ENCODE results near the gene UPF1.
A peak's percentile ranks its signal among the peaks of the same experiment; 100 is the strongest.

UPF1 gene

DNA sequence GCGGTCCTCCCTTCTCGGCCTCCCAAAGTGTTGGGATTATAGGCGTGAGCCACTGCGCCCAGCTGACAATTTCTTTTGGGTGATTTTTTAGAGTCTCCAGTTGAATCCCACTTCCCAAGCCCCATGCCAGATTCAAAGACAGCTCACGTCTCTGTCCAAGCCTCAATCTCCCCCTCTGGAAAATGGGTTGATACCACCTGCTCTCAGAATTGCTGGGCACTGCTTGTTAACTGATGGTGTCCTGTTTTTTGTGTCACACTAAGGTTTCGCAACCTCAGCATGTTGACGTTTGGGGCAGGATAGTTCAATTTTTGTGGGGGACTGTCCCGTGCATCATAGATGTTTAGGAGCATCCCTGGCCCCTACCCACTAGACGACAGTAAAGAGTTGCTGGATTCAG is 14.2 kb upstream of the UPF1 start:
- H3K27ac ChIP-seq (replicated peaks): no peak overlapping the region
- no peak for TF ChIP-seq CTCF (IDR thresholded peaks at IDR 0.05; ENCODE audit: insufficient read depth, low read length)
- H3K27me3 ChIP-seq (ENCODE audit: insufficient read depth, poor library complexity, severe bottlenecking): peaks cover 3% of the 10 kb centered on the region
- no peak overlapping the region for H3K4me3 ChIP-seq (replicated peaks; ENCODE audit: insufficient read depth, low read length)
- no peak for DNase-seq (ENCODE audit: low read depth in 1 of 2, low spot score in 1 of 2)

GRCh38 chr19:18828786-18829185 is 3.0 kb upstream of the UPF1 start:
- no peak for DNase-seq (ENCODE audit: low read depth in 1 of 2, low spot score in 1 of 2)
- TF ChIP-seq SPI1 (IDR thresholded peaks at IDR 0.05; ENCODE audit: borderline replicate concordance, low read depth) (no peak), POLR2AphosphoS5 (IDR thresholded peaks at IDR 0.05; ENCODE audit: low read depth) (no peak), GABPA (IDR thresholded peaks at IDR 0.05; ENCODE audit: low read depth) (no peak), CTCF (IDR thresholded peaks at IDR 0.05; ENCODE audit: insufficient read depth, low read length) (no peak)
- TF ChIP-seq, protein P1, sequence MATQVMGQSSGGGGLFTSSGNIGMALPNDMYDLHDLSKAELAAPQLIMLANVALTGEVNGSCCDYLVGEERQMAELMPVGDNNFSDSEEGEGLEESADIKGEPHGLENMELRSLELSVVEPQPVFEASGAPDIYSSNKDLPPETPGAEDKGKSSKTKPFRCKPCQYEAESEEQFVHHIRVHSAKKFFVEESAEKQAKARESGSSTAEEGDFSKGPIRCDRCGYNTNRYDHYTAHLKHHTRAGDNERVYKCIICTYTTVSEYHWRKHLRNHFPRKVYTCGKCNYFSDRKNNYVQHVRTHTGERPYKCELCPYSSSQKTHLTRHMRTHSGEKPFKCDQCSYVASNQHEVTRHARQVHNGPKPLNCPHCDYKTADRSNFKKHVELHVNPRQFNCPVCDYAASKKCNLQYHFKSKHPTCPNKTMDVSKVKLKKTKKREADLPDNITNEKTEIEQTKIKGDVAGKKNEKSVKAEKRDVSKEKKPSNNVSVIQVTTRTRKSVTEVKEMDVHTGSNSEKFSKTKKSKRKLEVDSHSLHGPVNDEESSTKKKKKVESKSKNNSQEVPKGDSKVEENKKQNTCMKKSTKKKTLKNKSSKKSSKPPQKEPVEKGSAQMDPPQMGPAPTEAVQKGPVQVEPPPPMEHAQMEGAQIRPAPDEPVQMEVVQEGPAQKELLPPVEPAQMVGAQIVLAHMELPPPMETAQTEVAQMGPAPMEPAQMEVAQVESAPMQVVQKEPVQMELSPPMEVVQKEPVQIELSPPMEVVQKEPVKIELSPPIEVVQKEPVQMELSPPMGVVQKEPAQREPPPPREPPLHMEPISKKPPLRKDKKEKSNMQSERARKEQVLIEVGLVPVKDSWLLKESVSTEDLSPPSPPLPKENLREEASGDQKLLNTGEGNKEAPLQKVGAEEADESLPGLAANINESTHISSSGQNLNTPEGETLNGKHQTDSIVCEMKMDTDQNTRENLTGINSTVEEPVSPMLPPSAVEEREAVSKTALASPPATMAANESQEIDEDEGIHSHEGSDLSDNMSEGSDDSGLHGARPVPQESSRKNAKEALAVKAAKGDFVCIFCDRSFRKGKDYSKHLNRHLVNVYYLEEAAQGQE (IDR thresholded peaks at IDR 0.05; ENCODE audit: insufficient replicate concordance, low read depth): no peak
- no peaks in the 10 kb centered on the region for H3K27me3 ChIP-seq (ENCODE audit: insufficient read depth, poor library complexity, severe bottlenecking)
- H3K4me3 ChIP-seq (replicated peaks; ENCODE audit: insufficient read depth, low read length): no peak overlapping the region
- no peak overlapping the region for H3K27ac ChIP-seq (replicated peaks)

DNA sequence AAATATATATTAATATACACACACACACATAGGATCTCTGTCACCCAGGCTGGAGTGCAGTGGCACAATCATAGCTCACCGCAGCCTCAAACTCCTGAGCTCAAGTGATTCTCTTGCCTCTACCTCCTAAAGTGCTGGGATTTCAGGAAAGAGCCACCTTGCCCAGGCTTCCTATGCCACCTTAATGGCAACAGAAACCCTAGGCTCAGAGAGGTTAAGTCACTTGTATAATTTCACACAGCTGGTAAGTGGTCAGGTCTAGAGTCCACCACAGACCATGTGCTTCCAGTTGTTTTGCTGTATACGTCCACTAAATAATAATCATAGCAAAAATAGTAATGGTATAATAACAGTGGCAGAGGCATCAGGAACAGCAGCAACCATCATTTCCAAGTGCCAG is 1.3 kb upstream of the UPF1 start:
- DNase-seq (ENCODE audit: low read depth in 1 of 2, low spot score in 1 of 2): no peak
- H3K27me3 ChIP-seq (ENCODE audit: insufficient read depth, poor library complexity, severe bottlenecking): no peaks in the 10 kb centered on the region
- no peak for TF ChIP-seq GABPA (IDR thresholded peaks at IDR 0.05; ENCODE audit: low read depth)
- TF ChIP-seq POLR2AphosphoS5 (IDR thresholded peaks at IDR 0.05; ENCODE audit: low read depth): no peak
- TF ChIP-seq, protein P1 (IDR thresholded peaks at IDR 0.05; ENCODE audit: insufficient replicate concordance, low read depth): no peak
- TF ChIP-seq CTCF (IDR thresholded peaks at IDR 0.05; ENCODE audit: insufficient read depth, low read length): no peak
- TF ChIP-seq SPI1 (IDR thresholded peaks at IDR 0.05; ENCODE audit: borderline replicate concordance, low read depth): no peak
- H3K27ac ChIP-seq (replicated peaks): no peak overlapping the region
- no peak overlapping the region for H3K4me3 ChIP-seq (replicated peaks; ENCODE audit: insufficient read depth, low read length)

- peak in 1 of 2 experiments; percentile 15 for DNase-seq (ENCODE audit: low read depth in 1 of 2, low spot score in 1 of 2)
- H3K4me3 ChIP-seq (replicated peaks; ENCODE audit: insufficient read depth, low read length): peak overlapping the region; percentile 76
- TF ChIP-seq, protein P1 (IDR thresholded peaks at IDR 0.05; ENCODE audit: insufficient replicate concordance, low read depth): no peak
- H3K27ac ChIP-seq (replicated peaks): peak overlapping the region; percentile 74
- no peaks in the 10 kb centered on the region for H3K27me3 ChIP-seq (ENCODE audit: insufficient read depth, poor library complexity, severe bottlenecking)
These were observed 764 bp downstream of the UPF1 start for GRCh38 chr19:18832306-18833140.

Measured in HL-60 (cell line).